Measurements from ENCODE around the gene XPO6.

XPO6 gene

GRCh38 chr16:28210979-28211588 is 681 bp downstream of the XPO6 start:
- intact Hi-C loops (cut with DNase I) = loop anchor here (10.0 kb wide), 2 partner anchors 84 to 634 kb away; partner anchors contain the start of genes SBK1 and TUFM
- peak; percentile 22 to 92 (median 58) for DNase-seq

- DNase-seq = no peak
- intact Hi-C loops (cut with DNase I) = loop anchor here (10.0 kb wide), 2 partner anchors 85 to 635 kb away; partner anchors contain the start of genes SBK1 and TUFM
Observed at GRCh38 chr16:28210264-28210663, 1.5 kb downstream of the XPO6 start.

GRCh38 chr16:28208824-28209223 is 2.9 kb downstream of the XPO6 start:
- intact Hi-C loops (cut with DNase I) = no loop called here
- DNase-seq = no peak

- DNase-seq = no peak
- intact Hi-C loops (cut with DNase I) = no loop called here
Observed at GRCh38 chr16:28208131-28208530, 3.6 kb downstream of the XPO6 start.

GRCh38 chr16:28207399-28207798 is 4.4 kb downstream of the XPO6 start:
- intact Hi-C loops (cut with DNase I) = no loop called here

GRCh38 chr16:28205974-28206373 is 5.8 kb downstream of the XPO6 start:
- intact Hi-C loops (cut with DNase I) = no loop called here
- DNase-seq = no peak

More at GRCh38 chr16:28207399-28207798, 4.4 kb downstream of the XPO6 start:
- no peak for DNase-seq

- no peak for DNase-seq
- intact Hi-C loops (cut with DNase I) = no loop called here
Observed at GRCh38 chr16:28205117-28205899, 6.5 kb downstream of the XPO6 start.

GRCh38 chr16:28204622-28205021 is 7.1 kb downstream of the XPO6 start:
- intact Hi-C loops (cut with DNase I) = no loop called here
- no peak for DNase-seq

GRCh38 chr16:28204204-28204603 is 7.6 kb downstream of the XPO6 start:
- intact Hi-C loops (cut with DNase I) = no loop called here

GRCh38 chr16:28202147-28202746 is 9.5 kb downstream of the XPO6 start:
- DNase-seq = no peak
- intact Hi-C loops (cut with DNase I) = no loop called here

More at GRCh38 chr16:28204204-28204603, 7.6 kb downstream of the XPO6 start:
- no peak for DNase-seq

- intact Hi-C loops (cut with DNase I) = no loop called here
- no peak for DNase-seq
Observed at GRCh38 chr16:28200661-28201060, 11.1 kb downstream of the XPO6 start.

- DNase-seq = no peak
- intact Hi-C loops (cut with DNase I) = no loop called here
Observed at GRCh38 chr16:28196387-28196987, 15.3 kb downstream of the XPO6 start.

- DNase-seq = no peak
- intact Hi-C loops (cut with DNase I) = no loop called here
Observed at GRCh38 chr16:28195859-28196258, 15.9 kb downstream of the XPO6 start.

- DNase-seq = no peak
- intact Hi-C loops (cut with DNase I) = no loop called here
Observed at GRCh38 chr16:28193530-28194423, 18.0 kb downstream of the XPO6 start.

GRCh38 chr16:28192806-28193529 is 18.8 kb downstream of the XPO6 start:
- intact Hi-C loops (cut with DNase I) = no loop called here
- DNase-seq = no peak

GRCh38 chr16:28191364-28191960 is 20.3 kb downstream of the XPO6 start:
- no peak for DNase-seq
- intact Hi-C loops (cut with DNase I) = no loop called here

GRCh38 chr16:28189245-28189644 is 22.5 kb downstream of the XPO6 start:
- intact Hi-C loops (cut with DNase I) = no loop called here
- DNase-seq = peak in 1 of 10 donors; percentile 76

- intact Hi-C loops (cut with DNase I) = no loop called here
- DNase-seq = no peak
Observed at GRCh38 chr16:28188085-28188916, 23.5 kb downstream of the XPO6 start.
